Thoracic aorta (tissue), 2 donors: ENCODE data around the gene CEMIP2. TPM values are rescaled to one million over a fixed set of nuclear protein-coding genes. Genes with fewer than 3 reads are reported as not detected.
"Not testable (repeated sequence)": the region's sequence is repeated elsewhere in the genome, so short reads cannot be mapped to it uniquely, and the experiment has no call there.

Experiments
- ATAC-seq: fragments of 150-250 bp; one replicate; pipeline ENCODE4 v1.8.0; 2017; ENCODE audit warnings: low read depth; ENCODE audit not compliant: insufficient number of reproducible peaks, low FRiP score
- DNase-seq: peaks from one replicate; pipeline ENCODE4 v3.0.0-alpha.2; 2020; ENCODE audit warnings: low spot score
- H3K27ac ChIP-seq, 2 donors: fragments of 200-600 bp; sonication (generic); 1 replicate in 1 of 2; 2 replicates in 1 of 2; pipeline ENCODE4 v1.5.1; 2016; ENCODE audit warnings: mild to moderate bottlenecking in 2 of 2, moderate library complexity in 2 of 2
- H3K27me3 ChIP-seq: fragments of 200-600 bp; sonication (generic); replicated peaks from 2 replicates; pipeline ENCODE4 v1.6.0; 2016; ENCODE audit warnings: mild to moderate bottlenecking; ENCODE audit not compliant: insufficient read depth
- H3K36me3 ChIP-seq: fragments of 200-600 bp; sonication (generic); one replicate; pipeline ENCODE4 v1.5.1; 2016
- H3K4me1 ChIP-seq, 2 donors: fragments of 200-600 bp; sonication (generic); 1 replicate in 1 of 2; 2 replicates in 1 of 2; pipeline versions ENCODE4 v1.5.1 to v1.6.0; 2016; ENCODE audit warnings: low read depth in 2 of 2, mild to moderate bottlenecking in 1 of 2; ENCODE audit not compliant: control insufficient read depth in 1 of 2
- H3K4me3 ChIP-seq: fragments of 200-600 bp; sonication (generic); 2 replicates; pipeline ENCODE4 v1.5.1; 2016; ENCODE audit warnings: mild to moderate bottlenecking
- H3K9me3 ChIP-seq: fragments of 200-600 bp; sonication (generic); 2 replicates; pipeline ENCODE4 v1.5.1; 2016
- CTCF ChIP-seq: fragments of 200-600 bp; sonication (generic); IDR thresholded peaks from one replicate; pipeline ENCODE4 v1.5.1; 2019; ENCODE audit warnings: antibody characterized with exemption
- total RNA-seq, 2 donors: library from RNA; depleted of rRNA; stranded (reverse); fragments of >200 nt; gene quantifications; one replicate each; pipeline versions ENCODE4 v1.1.0 to v1.2.3, GENCODE V29; 2016

CEMIP2 gene
- total RNA-seq, 2 donors from 2014 or later: 69.7 to 218 TPM

GRCh38 chr9:71808068-71808467 is 39.8 kb upstream of the CEMIP2 start:
- TF ChIP-seq CTCF: no peak
- no peak for DNase-seq
- peaks cover 6 to 20% of the 10 kb centered on the region in 2 donors for H3K4me1 ChIP-seq

GRCh38 chr9:71806901-71807307 is 38.6 kb upstream of the CEMIP2 start:
- H3K4me3 ChIP-seq: no peak overlapping the region
- DNase-seq (peak; percentile 9), ATAC-seq (peak; percentile 64)
- H3K36me3 ChIP-seq: no peaks in the 10 kb centered on the region
- no peak overlapping the region for H3K27ac ChIP-seq
- H3K4me1 ChIP-seq: peaks cover 4 to 9% of the 10 kb centered on the region in 2 donors
- no peaks in the 10 kb centered on the region for H3K9me3 ChIP-seq
- peak; percentile 79 for TF ChIP-seq CTCF
- no peaks in the 10 kb centered on the region for H3K27me3 ChIP-seq

More at GRCh38 chr9:71808068-71808467, 39.8 kb upstream of the CEMIP2 start:
- ATAC-seq: no peak
- no peaks in the 10 kb centered on the region for H3K9me3 ChIP-seq
- no peak overlapping the region for H3K27ac ChIP-seq
- H3K4me3 ChIP-seq: no peak overlapping the region
- no peaks in the 10 kb centered on the region for H3K27me3 ChIP-seq
- no peaks in the 10 kb centered on the region for H3K36me3 ChIP-seq

- not testable (repeated sequence) for H3K4me1 ChIP-seq, H3K27me3 ChIP-seq, H3K9me3 ChIP-seq, DNase-seq, H3K36me3 ChIP-seq, ATAC-seq, H3K4me3 ChIP-seq, H3K27ac ChIP-seq
These were observed 36.8 kb upstream of the CEMIP2 start for GRCh38 chr9:71805096-71805495.

- ATAC-seq (no peak), DNase-seq (no peak)
- Histone ChIP-seq H3K27ac (no peak overlapping the region), H3K36me3 (no peaks in the 10 kb centered on the region), H3K9me3 (no peaks in the 10 kb centered on the region), H3K4me1 (no peaks in the 10 kb centered on the region), H3K27me3 (no peaks in the 10 kb centered on the region), H3K4me3 (no peak overlapping the region)
- no peak for TF ChIP-seq CTCF
These were observed 33.5 kb upstream of the CEMIP2 start for GRCh38 chr9:71801826-71802225.

GRCh38 chr9:71797266-71797665 is 29.0 kb upstream of the CEMIP2 start:
- DNase-seq: no peak
- ATAC-seq: no peak
- TF ChIP-seq CTCF: no peak
- Histone ChIP-seq H3K27ac (no peak overlapping the region), H3K36me3 (no peaks in the 10 kb centered on the region), H3K4me3 (no peak overlapping the region), H3K9me3 (no peaks in the 10 kb centered on the region), H3K27me3 (no peaks in the 10 kb centered on the region), H3K4me1 (no peaks in the 10 kb centered on the region)

GRCh38 chr9:71796100-71796767 is 27.9 kb upstream of the CEMIP2 start:
- no peaks in the 10 kb centered on the region for H3K36me3 ChIP-seq
- no peak overlapping the region for H3K27ac ChIP-seq
- ATAC-seq: no peak
- H3K27me3 ChIP-seq: no peaks in the 10 kb centered on the region
- TF ChIP-seq CTCF: no peak
- no peak for DNase-seq
- no peaks in the 10 kb centered on the region for H3K4me1 ChIP-seq
- H3K4me3 ChIP-seq: no peak overlapping the region
- no peaks in the 10 kb centered on the region for H3K9me3 ChIP-seq
